SK-N-SH treated with all-trans-retinoic acid at 6 μM for 48 hours (cell line): Measurements from ENCODE around the gene FDX1.

Experiments used
- BACH2 ChIP-seq: fragments of 250-450 bp; sonication (Bioruptor Pico); IDR thresholded peaks from 2 replicates; pipeline ENCODE4 v1.9.0; 2021; ENCODE audit warnings: mild to moderate bottlenecking, borderline replicate concordance
- ISL1 ChIP-seq: fragments of 250-450 bp; sonication (Bioruptor Pico); IDR thresholded peaks from 2 replicates; pipeline ENCODE4 v2.1.2; 2022; ENCODE audit warnings: mild to moderate bottlenecking, moderate library complexity
- OSR1 ChIP-seq: fragments of 250-450 bp; sonication (Bioruptor Pico); IDR thresholded peaks from 2 replicates; pipeline ENCODE4 v1.8.0; 2022; ENCODE audit warnings: moderate library complexity, mild to moderate bottlenecking, inconsistent platforms
- PPARA ChIP-seq: fragments of 250-450 bp; sonication (Bioruptor Pico); IDR thresholded peaks from 2 replicates; pipeline ENCODE4 v1.5.0; 2020; ENCODE audit warnings: mild to moderate bottlenecking, borderline replicate concordance
- RARB ChIP-seq: fragments of 250-450 bp; sonication (Bioruptor Pico); IDR thresholded peaks from 2 replicates; pipeline ENCODE4 v1.8.0; 2021; ENCODE audit warnings: mild to moderate bottlenecking, moderate library complexity
- ZFP30 ChIP-seq: fragments of 450-650 bp; formaldehyde crosslinking; IDR thresholded peaks from 2 replicates; pipeline ENCODE4 v1.5.0; 2022; ENCODE audit warnings: mild to moderate bottlenecking, moderate library complexity
- TF ChIP-seq, protein P1 (sequence below): fragments of 250-450 bp; sonication (Bioruptor Pico); IDR thresholded peaks from 2 replicates; pipeline ENCODE4 v1.5.1; 2021; ENCODE audit warnings: mild to moderate bottlenecking, moderate library complexity
- TF ChIP-seq, protein P2 (sequence below): fragments of 250-450 bp; sonication (Bioruptor Pico); IDR thresholded peaks from 2 replicates; pipeline ENCODE4 v1.5.1; 2020; ENCODE audit warnings: low read depth, mild to moderate bottlenecking, moderate library complexity
- TF ChIP-seq, protein P3 (sequence below): fragments of 250-450 bp; sonication (Bioruptor Pico); IDR thresholded peaks from 2 replicates; pipeline ENCODE4 v1.8.0; 2020; ENCODE audit warnings: mild to moderate bottlenecking, moderate library complexity, borderline replicate concordance

DNA sequence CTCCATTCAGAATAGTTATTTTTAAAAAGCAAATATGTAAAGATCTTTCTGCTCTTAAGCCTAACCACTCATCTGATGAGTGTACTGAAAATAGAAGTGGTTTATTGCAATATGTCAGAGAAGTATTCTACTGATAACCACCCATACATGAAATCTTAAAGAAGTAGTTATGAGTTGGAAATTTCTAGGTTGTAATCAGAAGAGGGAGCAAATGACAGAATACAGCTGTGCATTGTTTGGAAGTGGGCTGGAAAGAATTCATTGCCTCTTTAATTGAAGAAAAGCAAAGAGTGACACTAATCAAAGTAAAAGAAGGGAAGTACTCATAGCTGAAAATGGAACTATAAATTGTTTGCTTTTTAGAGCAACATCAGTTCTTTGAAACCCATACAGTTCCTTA is 39.4 kb downstream of the FDX1 start:
- TF ChIP-seq, protein P1, sequence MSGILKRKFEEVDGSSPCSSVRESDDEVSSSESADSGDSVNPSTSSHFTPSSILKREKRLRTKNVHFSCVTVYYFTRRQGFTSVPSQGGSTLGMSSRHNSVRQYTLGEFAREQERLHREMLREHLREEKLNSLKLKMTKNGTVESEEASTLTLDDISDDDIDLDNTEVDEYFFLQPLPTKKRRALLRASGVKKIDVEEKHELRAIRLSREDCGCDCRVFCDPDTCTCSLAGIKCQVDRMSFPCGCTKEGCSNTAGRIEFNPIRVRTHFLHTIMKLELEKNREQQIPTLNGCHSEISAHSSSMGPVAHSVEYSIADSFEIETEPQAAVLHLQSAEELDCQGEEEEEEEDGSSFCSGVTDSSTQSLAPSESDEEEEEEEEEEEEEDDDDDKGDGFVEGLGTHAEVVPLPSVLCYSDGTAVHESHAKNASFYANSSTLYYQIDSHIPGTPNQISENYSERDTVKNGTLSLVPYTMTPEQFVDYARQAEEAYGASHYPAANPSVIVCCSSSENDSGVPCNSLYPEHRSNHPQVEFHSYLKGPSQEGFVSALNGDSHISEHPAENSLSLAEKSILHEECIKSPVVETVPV (CRISPR knock-in tag) = no peak
- no peak for TF ChIP-seq ZFP30 (CRISPR knock-in tag)
- TF ChIP-seq, protein P2, sequence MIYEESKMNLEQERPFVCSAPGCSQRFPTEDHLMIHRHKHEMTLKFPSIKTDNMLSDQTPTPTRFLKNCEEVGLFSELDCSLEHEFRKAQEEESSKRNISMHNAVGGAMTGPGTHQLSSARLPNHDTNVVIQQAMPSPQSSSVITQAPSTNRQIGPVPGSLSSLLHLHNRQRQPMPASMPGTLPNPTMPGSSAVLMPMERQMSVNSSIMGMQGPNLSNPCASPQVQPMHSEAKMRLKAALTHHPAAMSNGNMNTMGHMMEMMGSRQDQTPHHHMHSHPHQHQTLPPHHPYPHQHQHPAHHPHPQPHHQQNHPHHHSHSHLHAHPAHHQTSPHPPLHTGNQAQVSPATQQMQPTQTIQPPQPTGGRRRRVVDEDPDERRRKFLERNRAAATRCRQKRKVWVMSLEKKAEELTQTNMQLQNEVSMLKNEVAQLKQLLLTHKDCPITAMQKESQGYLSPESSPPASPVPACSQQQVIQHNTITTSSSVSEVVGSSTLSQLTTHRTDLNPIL = no peak
- TF ChIP-seq, protein P3, sequence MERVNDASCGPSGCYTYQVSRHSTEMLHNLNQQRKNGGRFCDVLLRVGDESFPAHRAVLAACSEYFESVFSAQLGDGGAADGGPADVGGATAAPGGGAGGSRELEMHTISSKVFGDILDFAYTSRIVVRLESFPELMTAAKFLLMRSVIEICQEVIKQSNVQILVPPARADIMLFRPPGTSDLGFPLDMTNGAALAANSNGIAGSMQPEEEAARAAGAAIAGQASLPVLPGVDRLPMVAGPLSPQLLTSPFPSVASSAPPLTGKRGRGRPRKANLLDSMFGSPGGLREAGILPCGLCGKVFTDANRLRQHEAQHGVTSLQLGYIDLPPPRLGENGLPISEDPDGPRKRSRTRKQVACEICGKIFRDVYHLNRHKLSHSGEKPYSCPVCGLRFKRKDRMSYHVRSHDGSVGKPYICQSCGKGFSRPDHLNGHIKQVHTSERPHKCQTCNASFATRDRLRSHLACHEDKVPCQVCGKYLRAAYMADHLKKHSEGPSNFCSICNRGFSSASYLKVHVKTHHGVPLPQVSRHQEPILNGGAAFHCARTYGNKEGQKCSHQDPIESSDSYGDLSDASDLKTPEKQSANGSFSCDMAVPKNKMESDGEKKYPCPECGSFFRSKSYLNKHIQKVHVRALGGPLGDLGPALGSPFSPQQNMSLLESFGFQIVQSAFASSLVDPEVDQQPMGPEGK (CRISPR knock-in tag) = no peak
- no peak for TF ChIP-seq OSR1 (CRISPR knock-in tag)
- TF ChIP-seq BACH2 (CRISPR knock-in tag) = no peak
- TF ChIP-seq RARB = no peak
- TF ChIP-seq PPARA (CRISPR knock-in tag) = no peak
- no peak for TF ChIP-seq ISL1 (CRISPR knock-in tag)
